Fibroblast of the conjunctiva (primary cell): ENCODE measurements around the gene SPAG9.
"Not testable (repeated sequence)": the region's sequence is repeated elsewhere in the genome, so short reads cannot be mapped to it uniquely, and the experiment has no call there.

Experiments
- DNase-seq: peaks from one replicate; pipeline ENCODE4 v3.0.0-alpha.2; 2010; ENCODE audit warnings: low read depth

SPAG9 gene

GRCh38 chr17:51088287-51088686, 32.4 kb downstream of the SPAG9 start:
- DNase-seq: no peak

GRCh38 chr17:51087072-51087757, 33.5 kb downstream of the SPAG9 start:
- DNase-seq: no peak

GRCh38 chr17:51085150-51085805, 35.4 kb downstream of the SPAG9 start:
- DNase-seq: no peak

- no peak for DNase-seq
Observed at GRCh38 chr17:51083981-51084380, 36.7 kb downstream of the SPAG9 start.

- not testable (repeated sequence) for DNase-seq
Observed at GRCh38 chr17:51083364-51083763, 37.3 kb downstream of the SPAG9 start.

- DNase-seq: peak; percentile 27
Observed at GRCh38 chr17:51079049-51079448, 41.6 kb downstream of the SPAG9 start.

GRCh38 chr17:51078009-51078592, 42.6 kb downstream of the SPAG9 start:
- DNase-seq: no peak

- no peak for DNase-seq
Observed at GRCh38 chr17:51076821-51077220, 43.8 kb downstream of the SPAG9 start.

- no peak for DNase-seq
Observed at GRCh38 chr17:51071556-51071955, 49.1 kb downstream of the SPAG9 start.

GRCh38 chr17:51065466-51065865, 55.2 kb downstream of the SPAG9 start:
- no peak for DNase-seq

GRCh38 chr17:51064061-51064735, 56.5 kb downstream of the SPAG9 start:
- DNase-seq: no peak

GRCh38 chr17:51060396-51060795, 60.3 kb downstream of the SPAG9 start:
- no peak for DNase-seq

- DNase-seq: no peak
Observed at GRCh38 chr17:51059781-51060180, 60.9 kb downstream of the SPAG9 start.

GRCh38 chr17:51057534-51057933, 63.1 kb downstream of the SPAG9 start:
- no peak for DNase-seq

GRCh38 chr17:51056813-51057510, 63.7 kb downstream of the SPAG9 start:
- peak; percentile 68 for DNase-seq

- no peak for DNase-seq
Observed at GRCh38 chr17:51054748-51055147, 65.9 kb downstream of the SPAG9 start.

- DNase-seq: no peak
Observed at GRCh38 chr17:51052235-51052634, 68.4 kb downstream of the SPAG9 start.

- DNase-seq: no peak
Observed at GRCh38 chr17:51050291-51051033, 70.2 kb downstream of the SPAG9 start.

GRCh38 chr17:51046514-51047384, 73.9 kb downstream of the SPAG9 start:
- peak; percentile 83 for DNase-seq

GRCh38 chr17:51046046-51046445, 74.6 kb downstream of the SPAG9 start:
- DNase-seq: no peak

- DNase-seq: no peak
Observed at GRCh38 chr17:51045621-51046020, 75.0 kb downstream of the SPAG9 start.
